ENCODE results near the gene SUSD3.

DNA sequence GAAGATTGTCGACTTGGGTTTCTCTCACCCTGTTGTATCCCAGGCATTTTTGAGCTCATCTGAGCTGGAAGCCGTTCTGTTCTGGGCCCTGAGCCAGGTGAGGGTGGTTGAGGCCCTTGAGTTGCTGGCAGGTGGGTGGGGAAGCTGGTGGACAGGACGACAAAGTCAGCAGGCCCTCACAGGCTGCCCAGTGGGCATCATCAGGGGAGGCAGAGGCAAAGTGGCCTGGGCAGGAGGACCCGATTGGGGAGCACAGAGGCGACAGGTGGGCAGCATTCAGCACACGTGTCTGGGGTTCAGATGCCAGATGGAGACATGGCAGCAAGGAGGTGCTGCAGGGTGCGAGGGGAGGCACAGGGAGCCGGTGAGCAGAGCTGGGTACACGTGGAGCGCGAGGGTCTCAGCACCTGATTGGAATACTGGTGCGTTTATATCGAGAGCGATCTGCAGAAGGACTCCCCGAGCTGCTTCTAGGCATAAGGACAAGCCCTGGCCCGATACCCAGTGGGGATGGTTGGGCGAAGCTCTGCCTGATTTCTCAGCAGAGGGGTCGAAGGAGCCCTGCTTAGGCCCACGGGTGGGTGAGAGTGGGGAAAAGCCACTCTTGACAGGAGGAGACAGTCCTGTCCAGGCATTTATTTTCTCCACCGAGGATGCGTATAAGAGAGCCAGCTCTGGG lies 49.0 kb upstream of the SUSD3 start:
- TF ChIP-seq, protein P1, sequence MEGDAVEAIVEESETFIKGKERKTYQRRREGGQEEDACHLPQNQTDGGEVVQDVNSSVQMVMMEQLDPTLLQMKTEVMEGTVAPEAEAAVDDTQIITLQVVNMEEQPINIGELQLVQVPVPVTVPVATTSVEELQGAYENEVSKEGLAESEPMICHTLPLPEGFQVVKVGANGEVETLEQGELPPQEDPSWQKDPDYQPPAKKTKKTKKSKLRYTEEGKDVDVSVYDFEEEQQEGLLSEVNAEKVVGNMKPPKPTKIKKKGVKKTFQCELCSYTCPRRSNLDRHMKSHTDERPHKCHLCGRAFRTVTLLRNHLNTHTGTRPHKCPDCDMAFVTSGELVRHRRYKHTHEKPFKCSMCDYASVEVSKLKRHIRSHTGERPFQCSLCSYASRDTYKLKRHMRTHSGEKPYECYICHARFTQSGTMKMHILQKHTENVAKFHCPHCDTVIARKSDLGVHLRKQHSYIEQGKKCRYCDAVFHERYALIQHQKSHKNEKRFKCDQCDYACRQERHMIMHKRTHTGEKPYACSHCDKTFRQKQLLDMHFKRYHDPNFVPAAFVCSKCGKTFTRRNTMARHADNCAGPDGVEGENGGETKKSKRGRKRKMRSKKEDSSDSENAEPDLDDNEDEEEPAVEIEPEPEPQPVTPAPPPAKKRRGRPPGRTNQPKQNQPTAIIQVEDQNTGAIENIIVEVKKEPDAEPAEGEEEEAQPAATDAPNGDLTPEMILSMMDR (IDR thresholded peaks at IDR 0.05) = no peak
- TF ChIP-seq, protein P2, sequence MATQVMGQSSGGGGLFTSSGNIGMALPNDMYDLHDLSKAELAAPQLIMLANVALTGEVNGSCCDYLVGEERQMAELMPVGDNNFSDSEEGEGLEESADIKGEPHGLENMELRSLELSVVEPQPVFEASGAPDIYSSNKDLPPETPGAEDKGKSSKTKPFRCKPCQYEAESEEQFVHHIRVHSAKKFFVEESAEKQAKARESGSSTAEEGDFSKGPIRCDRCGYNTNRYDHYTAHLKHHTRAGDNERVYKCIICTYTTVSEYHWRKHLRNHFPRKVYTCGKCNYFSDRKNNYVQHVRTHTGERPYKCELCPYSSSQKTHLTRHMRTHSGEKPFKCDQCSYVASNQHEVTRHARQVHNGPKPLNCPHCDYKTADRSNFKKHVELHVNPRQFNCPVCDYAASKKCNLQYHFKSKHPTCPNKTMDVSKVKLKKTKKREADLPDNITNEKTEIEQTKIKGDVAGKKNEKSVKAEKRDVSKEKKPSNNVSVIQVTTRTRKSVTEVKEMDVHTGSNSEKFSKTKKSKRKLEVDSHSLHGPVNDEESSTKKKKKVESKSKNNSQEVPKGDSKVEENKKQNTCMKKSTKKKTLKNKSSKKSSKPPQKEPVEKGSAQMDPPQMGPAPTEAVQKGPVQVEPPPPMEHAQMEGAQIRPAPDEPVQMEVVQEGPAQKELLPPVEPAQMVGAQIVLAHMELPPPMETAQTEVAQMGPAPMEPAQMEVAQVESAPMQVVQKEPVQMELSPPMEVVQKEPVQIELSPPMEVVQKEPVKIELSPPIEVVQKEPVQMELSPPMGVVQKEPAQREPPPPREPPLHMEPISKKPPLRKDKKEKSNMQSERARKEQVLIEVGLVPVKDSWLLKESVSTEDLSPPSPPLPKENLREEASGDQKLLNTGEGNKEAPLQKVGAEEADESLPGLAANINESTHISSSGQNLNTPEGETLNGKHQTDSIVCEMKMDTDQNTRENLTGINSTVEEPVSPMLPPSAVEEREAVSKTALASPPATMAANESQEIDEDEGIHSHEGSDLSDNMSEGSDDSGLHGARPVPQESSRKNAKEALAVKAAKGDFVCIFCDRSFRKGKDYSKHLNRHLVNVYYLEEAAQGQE (IDR thresholded peaks at IDR 0.05; ENCODE audit: insufficient read depth in 1 of 2, low read depth in 2 of 2, low read length in 1 of 2) = no peak
